HL-60 (cell line): ENCODE results near the gene ATP1A4.

ENCODE experiments used
- DNase-seq, 2 experiments: peaks; one replicate each; pipeline ENCODE4 v3.0.0-alpha.2; 2010 to 2020; ENCODE audit warnings: low read depth in 1 of 2, low spot score in 1 of 2
- H3K27ac ChIP-seq: fragments of 250-450 bp; sonication (Bioruptor Pico); replicated peaks from 2 replicates; pipeline ENCODE4 v1.5.1; 2020; ENCODE audit warnings: mild to moderate bottlenecking, moderate library complexity
- H3K27me3 ChIP-seq: fragments of 250-450 bp; sonication (Bioruptor Pico); 2 replicates; pipeline ENCODE4 v1.5.1; 2021; ENCODE audit warnings: mild to moderate bottlenecking, moderate library complexity; ENCODE audit not compliant: insufficient read depth, poor library complexity, severe bottlenecking
- H3K4me3 ChIP-seq: replicated peaks from 2 replicates; pipeline ENCODE4 v1.5.1; 2011; ENCODE audit warnings: mild to moderate bottlenecking, control low read depth, low read length; ENCODE audit not compliant: insufficient read depth
- CTCF ChIP-seq: IDR thresholded peaks from one replicate; pipeline ENCODE4 v1.5.1; 2011; ENCODE audit warnings: low read length, control low read depth, inconsistent platforms; ENCODE audit not compliant: insufficient read depth
- GABPA ChIP-seq: IDR thresholded peaks from 2 replicates; pipeline ENCODE4 v1.6.1; 2012; ENCODE audit warnings: low read depth
- POLR2AphosphoS5 ChIP-seq: IDR thresholded peaks from 2 replicates; pipeline ENCODE4 v1.6.1; 2012; ENCODE audit warnings: low read depth
- REST ChIP-seq: IDR thresholded peaks from 2 replicates; pipeline ENCODE4 v1.6.1; 2012; ENCODE audit warnings: low read depth; ENCODE audit not compliant: insufficient replicate concordance
- SPI1 ChIP-seq: IDR thresholded peaks from 2 replicates; pipeline ENCODE4 v1.6.1; 2012; ENCODE audit warnings: low read depth, mild to moderate bottlenecking, borderline replicate concordance

Gene ATP1A4

GRCh38 chr1:160117300-160117699 lies 34.1 kb upstream of the ATP1A4 start:
- DNase-seq = no peak
- TF ChIP-seq POLR2AphosphoS5 (no peak), SPI1 (no peak), GABPA (no peak), CTCF (no peak), REST (no peak)
- Histone ChIP-seq H3K4me3 (no peak overlapping the region), H3K27ac (no peak overlapping the region), H3K27me3 (no peaks in the 10 kb centered on the region)

- Histone ChIP-seq H3K27ac (no peak overlapping the region), H3K4me3 (no peak overlapping the region), H3K27me3 (no peaks in the 10 kb centered on the region)
- no peak for TF ChIP-seq CTCF
- TF ChIP-seq SPI1 = no peak
- TF ChIP-seq REST = no peak
- TF ChIP-seq POLR2AphosphoS5 = no peak
- no peak for TF ChIP-seq GABPA
- DNase-seq = no peak
Observed at GRCh38 chr1:160117709-160118183, 33.7 kb upstream of the ATP1A4 start.

GRCh38 chr1:160118928-160119327 lies 32.5 kb upstream of the ATP1A4 start:
- TF ChIP-seq SPI1 (no peak), GABPA (no peak), CTCF (no peak), POLR2AphosphoS5 (no peak), REST (no peak)
- Histone ChIP-seq H3K4me3 (no peak overlapping the region), H3K27me3 (no peaks in the 10 kb centered on the region), H3K27ac (no peak overlapping the region)
- no peak for DNase-seq
